Cardiac muscle cell (in vitro differentiated cells and primary cell): ENCODE data around the gene SPATA9. TPM values are rescaled to one million over a fixed set of nuclear protein-coding genes. Genes with fewer than 3 reads are reported as not detected.
A peak's percentile ranks its signal among the peaks of the same experiment; 100 is the strongest.

Experiments used
- DNase-seq, 2 donors: peaks; one replicate each; pipeline versions ENCODE4 v3.0.0 to v3.0.0-alpha.2; 2010 to 2017; ENCODE audit warnings: low read depth in 1 of 2, low spot score in 1 of 2
- H3K27ac ChIP-seq: fragments of 200-600 bp; sonication (generic); 2 replicates; pipeline ENCODE4 v1.5.1; 2016
- H3K27me3 ChIP-seq: fragments of 200-600 bp; sonication (generic); 2 replicates; pipeline ENCODE4 v1.6.0; 2016; ENCODE audit warnings: control low read depth
- H3K36me3 ChIP-seq: fragments of 200-600 bp; sonication (generic); 2 replicates; pipeline ENCODE4 v1.5.1; 2016; ENCODE audit warnings: control low read depth
- H3K4me1 ChIP-seq: fragments of 200-600 bp; sonication (generic); 2 replicates; pipeline ENCODE4 v1.8.1; 2017; ENCODE audit warnings: low read depth, mild to moderate bottlenecking, mixed run types
- H3K4me3 ChIP-seq: fragments of 200-600 bp; sonication (generic); 2 replicates; pipeline ENCODE4 v1.5.1; 2016; ENCODE audit warnings: mild to moderate bottlenecking
- H3K9me3 ChIP-seq: fragments of 200-600 bp; sonication (generic); 2 replicates; pipeline ENCODE4 v1.5.1; 2017; ENCODE audit warnings: low read depth, mild to moderate bottlenecking, control low read depth
- polyA plus RNA-seq: library from polyadenylated mRNA; unstranded; fragments of >200 nt; fragmentation: Nextera tagmentation; extraction: Ambion mirVana; gene quantifications from 2 replicates; pipeline ENCODE4 v1.2.1, GENCODE V29; 2016
- total RNA-seq: library from RNA; depleted of rRNA; stranded (reverse); fragments of >200 nt; gene quantifications from 2 replicates; pipeline ENCODE4 v1.2.3, GENCODE V29; 2016
- TF ChIP-seq, protein P1 (sequence below): IDR thresholded peaks from 2 replicates; pipeline ENCODE4 v1.5.1; 2012; ENCODE audit warnings: low read depth, mild to moderate bottlenecking, low read length

The SPATA9 gene
- total and polyA plus RNA-seq, 2 experiments from 2014 or later: 0.45 to 1.3 TPM

DNA sequence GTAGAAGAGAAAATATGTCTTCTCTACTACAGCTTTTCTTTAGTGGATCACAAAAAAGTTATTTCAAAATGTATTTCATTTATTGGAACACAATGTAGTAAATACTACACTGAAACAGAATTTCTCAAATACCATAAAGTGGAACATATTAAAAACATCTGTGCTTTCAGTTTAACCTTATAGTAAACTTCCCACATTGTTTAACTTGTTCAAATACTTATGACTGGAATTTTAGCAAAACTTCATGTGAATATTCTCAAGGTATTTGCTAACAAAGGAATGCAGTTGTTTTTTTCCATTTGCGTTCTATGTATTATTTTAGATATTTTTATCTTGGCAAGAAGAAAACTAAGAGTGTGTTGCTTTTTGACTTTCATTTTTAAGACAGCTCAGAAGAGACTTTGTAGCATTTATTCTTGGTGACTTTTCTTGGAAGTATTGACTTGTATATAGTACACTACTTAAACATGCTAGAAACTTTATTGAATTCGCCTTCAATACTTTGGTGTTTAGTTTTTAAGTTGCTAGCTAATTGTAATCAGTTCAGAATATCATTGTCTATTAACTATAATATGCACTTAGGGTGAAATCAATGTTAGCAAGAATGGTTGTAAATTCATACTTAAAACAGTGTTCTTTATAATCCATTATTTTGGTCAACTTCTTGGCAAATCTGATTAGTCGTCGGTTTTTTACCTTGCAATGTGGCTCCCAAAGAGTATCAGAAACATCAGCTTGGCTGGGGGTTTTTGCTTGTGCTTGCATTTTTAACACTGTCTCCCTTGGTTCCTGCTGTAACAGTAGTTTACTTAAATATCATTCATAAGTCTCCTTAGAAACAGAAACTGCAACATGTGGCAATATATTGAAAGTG, 43.4 kb upstream of the SPATA9 start:
- Histone ChIP-seq H3K4me3 (no peak overlapping the region), H3K36me3 (no peaks in the 10 kb centered on the region), H3K9me3 (no peaks in the 10 kb centered on the region), H3K27ac (no peak overlapping the region), H3K4me1 (peaks cover 50% of the 10 kb centered on the region), H3K27me3 (no peaks in the 10 kb centered on the region)
- TF ChIP-seq, protein P1, sequence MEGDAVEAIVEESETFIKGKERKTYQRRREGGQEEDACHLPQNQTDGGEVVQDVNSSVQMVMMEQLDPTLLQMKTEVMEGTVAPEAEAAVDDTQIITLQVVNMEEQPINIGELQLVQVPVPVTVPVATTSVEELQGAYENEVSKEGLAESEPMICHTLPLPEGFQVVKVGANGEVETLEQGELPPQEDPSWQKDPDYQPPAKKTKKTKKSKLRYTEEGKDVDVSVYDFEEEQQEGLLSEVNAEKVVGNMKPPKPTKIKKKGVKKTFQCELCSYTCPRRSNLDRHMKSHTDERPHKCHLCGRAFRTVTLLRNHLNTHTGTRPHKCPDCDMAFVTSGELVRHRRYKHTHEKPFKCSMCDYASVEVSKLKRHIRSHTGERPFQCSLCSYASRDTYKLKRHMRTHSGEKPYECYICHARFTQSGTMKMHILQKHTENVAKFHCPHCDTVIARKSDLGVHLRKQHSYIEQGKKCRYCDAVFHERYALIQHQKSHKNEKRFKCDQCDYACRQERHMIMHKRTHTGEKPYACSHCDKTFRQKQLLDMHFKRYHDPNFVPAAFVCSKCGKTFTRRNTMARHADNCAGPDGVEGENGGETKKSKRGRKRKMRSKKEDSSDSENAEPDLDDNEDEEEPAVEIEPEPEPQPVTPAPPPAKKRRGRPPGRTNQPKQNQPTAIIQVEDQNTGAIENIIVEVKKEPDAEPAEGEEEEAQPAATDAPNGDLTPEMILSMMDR: no peak
- peak in 1 of 2 donors; percentile 46 for DNase-seq

DNA sequence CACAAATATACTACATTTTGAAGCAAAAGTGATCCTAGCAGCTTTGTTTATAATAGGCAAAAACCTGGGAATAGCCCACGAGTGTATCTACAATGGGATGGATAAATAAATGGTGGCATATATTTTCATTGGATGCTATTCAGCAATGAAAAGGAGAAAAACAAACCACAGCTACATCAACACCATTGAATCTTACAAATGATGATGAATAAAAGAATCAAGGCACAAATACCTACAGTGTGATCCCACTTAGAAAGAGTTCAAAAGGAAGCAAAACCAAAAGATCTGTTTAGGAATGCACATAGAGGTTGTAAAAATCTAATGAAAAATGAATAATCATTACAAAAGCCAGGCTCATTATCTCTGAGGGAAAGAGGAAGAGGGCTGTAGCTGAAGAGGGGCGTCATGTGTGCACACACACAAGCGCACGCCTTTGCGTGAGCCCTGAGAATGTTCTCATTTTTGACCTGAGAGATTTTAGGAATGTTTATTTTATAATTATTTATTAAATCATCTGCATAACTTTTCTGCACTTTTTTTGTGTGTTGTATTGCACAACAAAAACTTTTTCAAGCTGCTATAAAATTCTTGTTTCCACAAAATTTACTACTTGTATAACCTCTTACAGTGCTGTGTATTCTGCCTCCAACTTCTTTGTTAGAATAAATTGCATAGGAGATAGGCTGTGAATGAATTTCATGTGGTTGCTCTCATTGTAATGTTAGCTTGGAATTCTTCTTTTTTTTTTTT, 42.5 kb upstream of the SPATA9 start:
- TF ChIP-seq, protein P1: no peak
- Histone ChIP-seq H3K9me3 (no peaks in the 10 kb centered on the region), H3K27ac (no peak overlapping the region), H3K4me1 (peaks cover 60% of the 10 kb centered on the region), H3K36me3 (no peaks in the 10 kb centered on the region), H3K4me3 (no peak overlapping the region), H3K27me3 (no peaks in the 10 kb centered on the region)
- DNase-seq: no peak

GRCh38 chr5:95723632-95724369, 41.0 kb upstream of the SPATA9 start:
- peak; percentile 44 to 87 for DNase-seq
- no peaks in the 10 kb centered on the region for H3K27me3 ChIP-seq
- H3K9me3 ChIP-seq: no peaks in the 10 kb centered on the region
- H3K4me1 ChIP-seq: peaks cover 50% of the 10 kb centered on the region
- no peaks in the 10 kb centered on the region for H3K36me3 ChIP-seq
- peak overlapping the region; percentile 20 for H3K27ac ChIP-seq
- TF ChIP-seq, protein P1: no peak
- no peak overlapping the region for H3K4me3 ChIP-seq

DNA sequence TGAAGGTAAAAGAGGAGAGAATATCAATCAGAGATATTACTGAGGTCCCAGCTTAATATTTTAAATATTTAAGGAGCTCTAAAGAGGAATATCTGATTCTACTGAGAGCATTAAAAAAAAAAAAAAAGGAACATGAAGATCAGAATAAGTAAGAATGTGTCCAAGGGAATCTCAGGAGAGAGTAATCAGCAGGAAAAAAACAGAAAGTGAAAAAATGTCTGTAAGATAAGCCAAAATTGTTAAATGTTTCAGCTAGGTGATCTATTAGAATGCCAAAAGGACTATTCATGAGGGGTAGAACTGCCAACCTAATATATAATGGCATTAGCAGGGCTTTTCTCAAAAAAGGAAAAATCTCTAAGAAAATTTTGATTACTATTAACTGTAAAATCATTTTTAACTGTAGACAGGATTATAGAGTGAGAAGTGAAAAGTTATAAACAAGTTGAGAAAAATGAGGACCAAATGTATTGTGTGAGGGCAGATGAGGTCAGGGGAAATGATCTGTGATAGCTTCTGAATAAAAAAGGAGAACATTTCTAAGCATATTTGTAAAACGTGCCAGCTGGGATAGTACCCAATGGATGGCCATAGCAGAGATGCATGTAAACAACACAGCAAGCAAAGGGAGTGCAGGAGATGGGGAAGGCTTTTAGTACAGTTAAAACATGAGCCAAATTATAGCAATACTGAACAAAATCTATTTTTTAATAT, 38.9 kb upstream of the SPATA9 start:
- TF ChIP-seq, protein P1: no peak
- no peaks in the 10 kb centered on the region for H3K9me3 ChIP-seq
- no peaks in the 10 kb centered on the region for H3K36me3 ChIP-seq
- peaks cover 52% of the 10 kb centered on the region for H3K4me1 ChIP-seq
- peak overlapping the region; percentile 83 for H3K27ac ChIP-seq
- no peak overlapping the region for H3K4me3 ChIP-seq
- no peaks in the 10 kb centered on the region for H3K27me3 ChIP-seq
- no peak for DNase-seq
